ENCODE measurements around the gene FAM76A.

DNA sequence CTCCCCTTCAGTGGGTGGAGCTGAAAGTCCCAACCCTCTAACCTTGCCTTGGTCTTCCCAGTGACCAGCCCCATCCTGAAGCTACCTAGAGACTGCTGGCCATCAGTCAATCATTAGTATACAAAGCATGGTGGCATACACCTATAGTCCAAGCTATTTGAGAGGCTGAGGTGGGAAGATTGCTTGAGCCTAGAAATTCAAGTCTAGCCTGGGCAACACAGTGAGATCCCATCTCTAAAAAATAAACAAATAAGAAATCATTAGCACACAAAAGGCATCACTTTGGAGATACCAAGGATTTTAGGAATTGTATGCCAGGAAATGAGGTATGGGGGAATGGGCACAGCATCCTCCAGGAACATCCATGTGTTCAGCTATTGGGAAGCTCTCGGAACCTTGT, 49.4 kb upstream of the FAM76A start:
- TF ChIP-seq CTCF (IDR thresholded peaks at IDR 0.05 in 2 of 3, conservative IDR thresholded peaks at IDR 0.05 in 1 of 3; ENCODE audit: borderline replicate concordance in 1 of 3, insufficient read depth in 1 of 3, low read depth in 2 of 3, low read length in 2 of 3) (no peak), EGR1 (IDR thresholded peaks at IDR 0.05; ENCODE audit: low read depth) (no peak), YY1 (IDR thresholded peaks at IDR 0.05; ENCODE audit: extremely low read depth, insufficient replicate concordance, low read depth, low read length) (no peak), EZH2 (IDR thresholded peaks at IDR 0.05) (no peak), ZFX (IDR thresholded peaks at IDR 0.05) (no peak), POLR2A (IDR thresholded peaks at IDR 0.05; ENCODE audit: borderline replicate concordance, extremely low read depth, insufficient read depth, insufficient read length) (no peak), POLR2AphosphoS5 (IDR thresholded peaks at IDR 0.05; ENCODE audit: low read depth, low read length) (no peak)
- TF ChIP-seq, protein P1, sequence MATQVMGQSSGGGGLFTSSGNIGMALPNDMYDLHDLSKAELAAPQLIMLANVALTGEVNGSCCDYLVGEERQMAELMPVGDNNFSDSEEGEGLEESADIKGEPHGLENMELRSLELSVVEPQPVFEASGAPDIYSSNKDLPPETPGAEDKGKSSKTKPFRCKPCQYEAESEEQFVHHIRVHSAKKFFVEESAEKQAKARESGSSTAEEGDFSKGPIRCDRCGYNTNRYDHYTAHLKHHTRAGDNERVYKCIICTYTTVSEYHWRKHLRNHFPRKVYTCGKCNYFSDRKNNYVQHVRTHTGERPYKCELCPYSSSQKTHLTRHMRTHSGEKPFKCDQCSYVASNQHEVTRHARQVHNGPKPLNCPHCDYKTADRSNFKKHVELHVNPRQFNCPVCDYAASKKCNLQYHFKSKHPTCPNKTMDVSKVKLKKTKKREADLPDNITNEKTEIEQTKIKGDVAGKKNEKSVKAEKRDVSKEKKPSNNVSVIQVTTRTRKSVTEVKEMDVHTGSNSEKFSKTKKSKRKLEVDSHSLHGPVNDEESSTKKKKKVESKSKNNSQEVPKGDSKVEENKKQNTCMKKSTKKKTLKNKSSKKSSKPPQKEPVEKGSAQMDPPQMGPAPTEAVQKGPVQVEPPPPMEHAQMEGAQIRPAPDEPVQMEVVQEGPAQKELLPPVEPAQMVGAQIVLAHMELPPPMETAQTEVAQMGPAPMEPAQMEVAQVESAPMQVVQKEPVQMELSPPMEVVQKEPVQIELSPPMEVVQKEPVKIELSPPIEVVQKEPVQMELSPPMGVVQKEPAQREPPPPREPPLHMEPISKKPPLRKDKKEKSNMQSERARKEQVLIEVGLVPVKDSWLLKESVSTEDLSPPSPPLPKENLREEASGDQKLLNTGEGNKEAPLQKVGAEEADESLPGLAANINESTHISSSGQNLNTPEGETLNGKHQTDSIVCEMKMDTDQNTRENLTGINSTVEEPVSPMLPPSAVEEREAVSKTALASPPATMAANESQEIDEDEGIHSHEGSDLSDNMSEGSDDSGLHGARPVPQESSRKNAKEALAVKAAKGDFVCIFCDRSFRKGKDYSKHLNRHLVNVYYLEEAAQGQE (IDR thresholded peaks at IDR 0.05; ENCODE audit: low read depth) = no peak
- TF ChIP-seq, protein P2, sequence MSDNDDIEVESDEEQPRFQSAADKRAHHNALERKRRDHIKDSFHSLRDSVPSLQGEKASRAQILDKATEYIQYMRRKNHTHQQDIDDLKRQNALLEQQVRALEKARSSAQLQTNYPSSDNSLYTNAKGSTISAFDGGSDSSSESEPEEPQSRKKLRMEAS (IDR thresholded peaks at IDR 0.05) = no peak
